DOHH2 (cell line): ENCODE measurements around the gene KRTAP4-16.

ENCODE experiments used
- H3F3A ChIP-seq: fragments of 200-600 bp; sonication (generic), shearing (Covaris generic); 2 replicates; pipeline ENCODE4 v1.6.0; 2016; ENCODE audit warnings: antibody characterized with exemption, mild to moderate bottlenecking; ENCODE audit not compliant: control insufficient read depth, insufficient read depth
- H3K27ac ChIP-seq: fragments of 200-600 bp; sonication (generic); 2 replicates; pipeline ENCODE4 v1.5.1; 2014; ENCODE audit warnings: low read depth, mild to moderate bottlenecking, low read length, moderate library complexity
- H3K27me3 ChIP-seq: fragments of 200-600 bp; sonication (generic); 2 replicates; pipeline ENCODE4 v1.6.1; 2014; ENCODE audit warnings: mild to moderate bottlenecking, low read length, mixed read lengths; ENCODE audit not compliant: control insufficient read depth
- H3K36me3 ChIP-seq: fragments of 200-600 bp; sonication (generic); 2 replicates; pipeline ENCODE4 v1.6.1; 2014; ENCODE audit warnings: mild to moderate bottlenecking, low read length, moderate library complexity, mixed read lengths; ENCODE audit not compliant: control insufficient read depth
- H3K4me1 ChIP-seq: fragments of 200-600 bp; sonication (generic); 2 replicates; pipeline ENCODE4 v1.6.1; 2014; ENCODE audit warnings: mild to moderate bottlenecking, low read length, mixed read lengths; ENCODE audit not compliant: control insufficient read depth
- H3K4me2 ChIP-seq: fragments of 200-600 bp; sonication (generic); 2 replicates; pipeline ENCODE4 v1.6.0; 2014; ENCODE audit warnings: mild to moderate bottlenecking, low read length, moderate library complexity
- H3K4me3 ChIP-seq: fragments of 200-600 bp; sonication (generic); 2 replicates; pipeline ENCODE4 v1.5.1; 2014; ENCODE audit warnings: mild to moderate bottlenecking, low read length, mixed read lengths
- H3K79me2 ChIP-seq: fragments of 200-600 bp; sonication (generic); 2 replicates; pipeline ENCODE4 v1.6.1; 2014; ENCODE audit warnings: mild to moderate bottlenecking, low read length, mixed read lengths; ENCODE audit not compliant: control insufficient read depth
- H3K9me2 ChIP-seq: fragments of 200-600 bp; sonication (generic); replicated peaks from 2 replicates; pipeline ENCODE4 v1.6.1; 2014; ENCODE audit warnings: mild to moderate bottlenecking, low read length, mixed read lengths; ENCODE audit not compliant: control insufficient read depth
- H3K9me3 ChIP-seq: fragments of 200-600 bp; sonication (generic); 2 replicates; pipeline ENCODE4 v1.6.1; 2014; ENCODE audit warnings: antibody characterized with exemption, low read length, mixed read lengths; ENCODE audit not compliant: control insufficient read depth, insufficient read depth
- H4K20me1 ChIP-seq: fragments of 200-600 bp; sonication (generic); 2 replicates; pipeline ENCODE4 v1.6.0; 2014; ENCODE audit warnings: low read depth, mild to moderate bottlenecking, antibody characterized with exemption, low read length, moderate library complexity; ENCODE audit not compliant: control insufficient read depth, insufficient read depth
- EZH2phosphoT487 ChIP-seq: fragments of 200-600 bp; sonication (generic); IDR thresholded peaks from 2 replicates; pipeline ENCODE4 v1.6.1; 2017; ENCODE audit warnings: borderline replicate concordance, mild to moderate bottlenecking, antibody characterized with exemption, low read length, moderate library complexity, mixed read lengths
- TF ChIP-seq, protein P1 (sequence below): fragments of 200-600 bp; sonication (generic); IDR thresholded peaks from one replicate; pipeline ENCODE4 v1.5.1; 2014; ENCODE audit warnings: antibody characterized with exemption, mild to moderate bottlenecking, low read depth, low read length; ENCODE audit not compliant: poor library complexity, severe bottlenecking

The KRTAP4-16 gene

DNA sequence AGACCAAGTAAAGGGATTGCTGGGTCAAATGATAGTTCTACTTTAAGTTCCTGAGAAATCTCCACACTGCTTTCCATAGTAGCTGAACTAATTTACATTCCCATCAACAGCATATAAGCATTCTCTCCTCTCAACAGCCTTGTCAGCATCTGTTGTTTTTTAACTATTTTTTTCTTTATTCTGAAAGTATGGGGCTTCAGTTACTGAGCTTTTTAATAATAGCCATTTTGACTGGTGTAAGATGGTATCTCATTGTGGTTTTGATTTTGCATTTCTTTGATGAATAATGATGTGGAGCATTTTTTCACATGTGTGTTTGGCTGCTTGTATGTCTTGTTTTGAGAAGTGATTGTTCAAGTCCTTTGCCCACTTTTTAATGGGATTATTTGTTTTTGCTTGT, 49.4 kb downstream of the KRTAP4-16 start:
- Histone ChIP-seq H4K20me1 (no peaks in the 10 kb centered on the region), H3K4me1 (peaks cover 9% of the 10 kb centered on the region), H3K27ac (no peak overlapping the region), H3K36me3 (no peaks in the 10 kb centered on the region), H3K9me2 (no peaks in the 10 kb centered on the region), H3K79me2 (no peaks in the 10 kb centered on the region), H3F3A (no peaks in the 10 kb centered on the region), H3K4me2 (no peak overlapping the region), H3K27me3 (0 out of 2 replicates have a peak, but pooled peaks cover 6% of the 10 kb centered on the region), H3K9me3 (no peaks in the 10 kb centered on the region), H3K4me3 (no peak overlapping the region)
- TF ChIP-seq EZH2phosphoT487 = no peak
- TF ChIP-seq, protein P1, sequence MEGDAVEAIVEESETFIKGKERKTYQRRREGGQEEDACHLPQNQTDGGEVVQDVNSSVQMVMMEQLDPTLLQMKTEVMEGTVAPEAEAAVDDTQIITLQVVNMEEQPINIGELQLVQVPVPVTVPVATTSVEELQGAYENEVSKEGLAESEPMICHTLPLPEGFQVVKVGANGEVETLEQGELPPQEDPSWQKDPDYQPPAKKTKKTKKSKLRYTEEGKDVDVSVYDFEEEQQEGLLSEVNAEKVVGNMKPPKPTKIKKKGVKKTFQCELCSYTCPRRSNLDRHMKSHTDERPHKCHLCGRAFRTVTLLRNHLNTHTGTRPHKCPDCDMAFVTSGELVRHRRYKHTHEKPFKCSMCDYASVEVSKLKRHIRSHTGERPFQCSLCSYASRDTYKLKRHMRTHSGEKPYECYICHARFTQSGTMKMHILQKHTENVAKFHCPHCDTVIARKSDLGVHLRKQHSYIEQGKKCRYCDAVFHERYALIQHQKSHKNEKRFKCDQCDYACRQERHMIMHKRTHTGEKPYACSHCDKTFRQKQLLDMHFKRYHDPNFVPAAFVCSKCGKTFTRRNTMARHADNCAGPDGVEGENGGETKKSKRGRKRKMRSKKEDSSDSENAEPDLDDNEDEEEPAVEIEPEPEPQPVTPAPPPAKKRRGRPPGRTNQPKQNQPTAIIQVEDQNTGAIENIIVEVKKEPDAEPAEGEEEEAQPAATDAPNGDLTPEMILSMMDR = no peak
